ENCODE data around the gene KCNT2. TPM values are rescaled to one million over a fixed set of nuclear protein-coding genes. Genes with fewer than 3 reads are reported as not detected.

Gene KCNT2
- total RNA-seq, 1 experiment from 2014 or later = 9.1 TPM

GRCh38 chr1:196399713-196400112 lies 208.5 kb downstream of the KCNT2 start:
- TF ChIP-seq CTCF (conservative IDR thresholded peaks at IDR 0.05) = no peak
- no peaks in the 10 kb centered on the region; the same call in 1 of the 2 replicates for H3K4me1 ChIP-seq (ENCODE audit: insufficient read depth, low read length)
- no peak overlapping the region for H2BK20ac ChIP-seq (ENCODE audit: low read depth, low read length, poor library complexity, severe bottlenecking)
- WGBS (ENCODE audit: extremely low coverage, insufficient read length, low lambda C conversion rate) = no CpG with 5 or more reads among the region's 2 CpGs
- H3K4me2 ChIP-seq (ENCODE audit: insufficient read depth, insufficient read length, low read length) = no peak overlapping the region
- no peaks in the 10 kb centered on the region for H3K79me1 ChIP-seq (ENCODE audit: insufficient read depth, low read depth, low read length, poor library complexity, severe bottlenecking)
- H4K5ac ChIP-seq (ENCODE audit: insufficient read length, low read depth, low read length) = no peak overlapping the region
- H3K23ac ChIP-seq (ENCODE audit: insufficient read length, low read depth, low read length) = no peak overlapping the region
- no peaks in the 10 kb centered on the region for H3K9me3 ChIP-seq (ENCODE audit: control insufficient read depth, low read depth, low read length)
- no peak overlapping the region for H2AK5ac ChIP-seq (ENCODE audit: insufficient read length, low read length)
- Mint-ChIP-seq H3K9me3 (no peaks in the 10 kb centered on the region), H3K27me3 (ENCODE audit: low read depth) (no peaks in the 10 kb centered on the region), H3K4me3 (no peak overlapping the region), H3K36me3 (ENCODE audit: insufficient read depth in 1 of 3, low read depth in 3 of 3) (no peaks in the 10 kb centered on the region), H3K27ac (no peak overlapping the region), H3K4me1 (peaks cover 19 to 21% of the 10 kb centered on the region in 2 experiments)
- no peaks in the 10 kb centered on the region for H3K23me2 ChIP-seq (ENCODE audit: insufficient read length, low read depth, low read length, poor library complexity, severe bottlenecking)
- H4K20me1 ChIP-seq (ENCODE audit: control insufficient read depth, insufficient read depth, insufficient read length) = no peaks in the 10 kb centered on the region
- H2BK5ac ChIP-seq (ENCODE audit: insufficient read length, low read length) = no peak overlapping the region
- no peak overlapping the region for H2BK15ac ChIP-seq (ENCODE audit: low read depth, low read length)
- H3K14ac ChIP-seq (ENCODE audit: insufficient read depth, low read length) = no peak overlapping the region
- no peak overlapping the region for H3K4ac ChIP-seq (ENCODE audit: low read depth, low read length)
- H3K56ac ChIP-seq (ENCODE audit: insufficient read length, low read depth, low read length) = no peak overlapping the region
- H2AFZ ChIP-seq (ENCODE audit: low read length) = no peak overlapping the region
- no peaks in the 10 kb centered on the region for H3K27me3 ChIP-seq (ENCODE audit: insufficient read depth, low read length)
- no peak overlapping the region for H4K8ac ChIP-seq (replicated peaks; ENCODE audit: insufficient read length, low read depth, low read length)
- no peak overlapping the region for H3K9ac ChIP-seq (ENCODE audit: extremely low read depth, insufficient read length, low read length)
- no peak overlapping the region for H3K27ac ChIP-seq (ENCODE audit: insufficient read length, low read depth, low read length)
- no peak for DNase-seq
- no peaks in the 10 kb centered on the region for H3K79me2 ChIP-seq (ENCODE audit: insufficient read depth, low read length)
- no peak overlapping the region for H4K91ac ChIP-seq (ENCODE audit: insufficient read length, low read depth, low read length)
- H2BK120ac ChIP-seq (ENCODE audit: low read depth, low read length, poor library complexity, severe bottlenecking) = no peak overlapping the region
- no peak overlapping the region for H3T11ph ChIP-seq (ENCODE audit: low read length)
- H2BK12ac ChIP-seq (ENCODE audit: insufficient read length, low read depth, low read length) = no peak overlapping the region
- no peak overlapping the region for H3K18ac ChIP-seq (ENCODE audit: insufficient read length, low read depth, low read length)

All from H9 (cell line).